ENCODE results near the gene ACR. TPM values are rescaled to one million over a fixed set of nuclear protein-coding genes. Genes with fewer than 3 reads are reported as not detected.
A peak's percentile ranks its signal among the peaks of the same experiment; 100 is the strongest.

The ACR gene
- total and polyA plus RNA-seq, 2 of the 13 experiments (the other 11 are each of a cell fraction or from before 2014, with no cell fraction given) = 0.15 TPM; not detected in 1

GRCh38 chr22:50699756-50700386, 38.1 kb upstream of the ACR start (continued):
- TF ChIP-seq, protein P1, sequence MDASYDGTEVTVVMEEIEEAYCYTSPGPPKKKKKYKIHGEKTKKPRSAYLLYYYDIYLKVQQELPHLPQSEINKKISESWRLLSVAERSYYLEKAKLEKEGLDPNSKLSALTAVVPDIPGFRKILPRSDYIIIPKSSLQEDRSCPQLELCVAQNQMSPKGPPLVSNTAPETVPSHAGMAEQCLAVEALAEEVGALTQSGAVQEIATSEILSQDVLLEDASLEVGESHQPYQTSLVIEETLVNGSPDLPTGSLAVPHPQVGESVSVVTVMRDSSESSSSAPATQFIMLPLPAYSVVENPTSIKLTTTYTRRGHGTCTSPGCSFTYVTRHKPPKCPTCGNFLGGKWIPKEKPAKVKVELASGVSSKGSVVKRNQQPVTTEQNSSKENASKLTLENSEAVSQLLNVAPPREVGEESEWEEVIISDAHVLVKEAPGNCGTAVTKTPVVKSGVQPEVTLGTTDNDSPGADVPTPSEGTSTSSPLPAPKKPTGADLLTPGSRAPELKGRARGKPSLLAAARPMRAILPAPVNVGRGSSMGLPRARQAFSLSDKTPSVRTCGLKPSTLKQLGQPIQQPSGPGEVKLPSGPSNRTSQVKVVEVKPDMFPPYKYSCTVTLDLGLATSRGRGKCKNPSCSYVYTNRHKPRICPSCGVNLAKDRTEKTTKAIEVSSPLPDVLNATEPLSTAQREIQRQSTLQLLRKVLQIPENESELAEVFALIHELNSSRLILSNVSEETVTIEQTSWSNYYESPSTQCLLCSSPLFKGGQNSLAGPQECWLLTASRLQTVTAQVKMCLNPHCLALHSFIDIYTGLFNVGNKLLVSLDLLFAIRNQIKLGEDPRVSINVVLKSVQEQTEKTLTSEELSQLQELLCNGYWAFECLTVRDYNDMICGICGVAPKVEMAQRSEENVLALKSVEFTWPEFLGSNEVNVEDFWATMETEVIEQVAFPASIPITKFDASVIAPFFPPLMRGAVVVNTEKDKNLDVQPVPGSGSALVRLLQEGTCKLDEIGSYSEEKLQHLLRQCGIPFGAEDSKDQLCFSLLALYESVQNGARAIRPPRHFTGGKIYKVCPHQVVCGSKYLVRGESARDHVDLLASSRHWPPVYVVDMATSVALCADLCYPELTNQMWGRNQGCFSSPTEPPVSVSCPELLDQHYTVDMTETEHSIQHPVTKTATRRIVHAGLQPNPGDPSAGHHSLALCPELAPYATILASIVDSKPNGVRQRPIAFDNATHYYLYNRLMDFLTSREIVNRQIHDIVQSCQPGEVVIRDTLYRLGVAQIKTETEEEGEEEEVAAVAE (CRISPR knock-in tag; IDR thresholded peaks at IDR 0.05; ENCODE audit: borderline replicate concordance) = no peak
- no peak for TF ChIP-seq ZNF7 (CRISPR knock-in tag; IDR thresholded peaks at IDR 0.05)
- no peak for TF ChIP-seq ZNF460 (CRISPR knock-in tag; IDR thresholded peaks at IDR 0.05; ENCODE audit: borderline replicate concordance)
- peak; percentile 33; the same call in 1 of the 2 replicates for TF ChIP-seq ZSCAN31 (CRISPR knock-in tag; IDR thresholded peaks at IDR 0.05; ENCODE audit: low read depth)
- no peak for TF ChIP-seq ZNF124 (CRISPR knock-in tag; IDR thresholded peaks at IDR 0.05)
- TF ChIP-seq SMARCC2 (IDR thresholded peaks at IDR 0.05) = no peak
- no peak for TF ChIP-seq BRD4 (CRISPR knock-in tag; IDR thresholded peaks at IDR 0.05)
- no peak for TF ChIP-seq ZNF17 (CRISPR knock-in tag; IDR thresholded peaks at IDR 0.05)
- no peak for TF ChIP-seq HNRNPK (IDR thresholded peaks at IDR 0.05; ENCODE audit: low read depth, low read length, poor library complexity, severe bottlenecking)
- TF ChIP-seq RCOR2 (CRISPR knock-in tag; IDR thresholded peaks at IDR 0.05) = no peak
- TF ChIP-seq LCORL (IDR thresholded peaks at IDR 0.05) = no peak
- peak; percentile 81 for TF ChIP-seq LCORL (CRISPR knock-in tag; IDR thresholded peaks at IDR 0.05)
- TF ChIP-seq MIXL1 (CRISPR knock-in tag; IDR thresholded peaks at IDR 0.05) = no peak
- no peak for TF ChIP-seq TP53 (CRISPR knock-in tag; conservative IDR thresholded peaks at IDR 0.05)
- TF ChIP-seq KDM5B (CRISPR knock-in tag; IDR thresholded peaks at IDR 0.05; ENCODE audit: borderline replicate concordance) = 0 out of 2 replicates have a peak, but pooled peaks have one; percentile 50
- peak; percentile 65; the same call in 1 of the 2 replicates for TF ChIP-seq ZBTB7A (CRISPR knock-in tag; IDR thresholded peaks at IDR 0.05)
- no peak for TF ChIP-seq RBAK (CRISPR knock-in tag; IDR thresholded peaks at IDR 0.05)
- TF ChIP-seq CAMTA2 (CRISPR knock-in tag; IDR thresholded peaks at IDR 0.05; ENCODE audit: borderline replicate concordance) = no peak
- TF ChIP-seq TGIF2 (CRISPR knock-in tag; IDR thresholded peaks at IDR 0.05) = no peak
- no peak for TF ChIP-seq KAT8 (CRISPR knock-in tag; IDR thresholded peaks at IDR 0.05)
- no peak for TF ChIP-seq AHR (CRISPR knock-in tag; IDR thresholded peaks at IDR 0.05)
- no peak for TF ChIP-seq ZNF550 (CRISPR knock-in tag; IDR thresholded peaks at IDR 0.05; ENCODE audit: borderline replicate concordance)
- TF ChIP-seq MEF2D (CRISPR knock-in tag; IDR thresholded peaks at IDR 0.05) = no peak
- no peak for TF ChIP-seq ZNF326 (CRISPR knock-in tag; IDR thresholded peaks at IDR 0.05; ENCODE audit: borderline replicate concordance)
- no peak for TF ChIP-seq TOE1 (CRISPR knock-in tag; IDR thresholded peaks at IDR 0.05)

Data from HepG2 (cell line).